Breast epithelium (tissue), 3 donors: ENCODE results near the gene AEBP2.

ENCODE experiments used
- POLR2A ChIP-seq: fragments of 450-650 bp; IDR thresholded peaks from one replicate; pipeline ENCODE4 v1.6.1; 2016; ENCODE audit warnings: antibody characterized with exemption, mild to moderate bottlenecking, moderate library complexity
- TF ChIP-seq, protein P1 (sequence below), 3 donors: fragments of 450-650 bp; IDR thresholded peaks; one replicate each; pipeline ENCODE4 v1.5.1; 2016 to 2017; ENCODE audit warnings: antibody characterized with exemption in 3 of 3, mild to moderate bottlenecking in 3 of 3, moderate library complexity in 3 of 3

DNA sequence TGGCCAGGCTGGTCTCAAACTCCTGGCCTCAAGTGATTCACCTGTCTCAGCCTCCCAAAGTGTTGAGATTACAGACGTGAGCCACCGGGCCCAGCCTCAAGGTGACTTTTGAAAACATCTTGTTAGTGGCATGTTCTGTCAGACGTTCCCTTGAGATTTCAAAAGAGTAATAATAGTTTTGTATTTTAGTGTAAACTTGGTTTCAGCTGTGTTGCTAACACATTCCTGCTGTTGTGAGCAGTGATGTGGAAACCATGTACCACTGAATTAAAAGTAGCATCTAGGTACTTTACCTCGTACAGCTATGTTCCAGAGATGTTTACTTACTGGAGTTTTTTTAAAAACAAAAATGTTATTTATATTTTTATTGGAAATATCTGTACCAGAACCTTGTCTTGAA is 111.3 kb downstream of the AEBP2 start:
- TF ChIP-seq, protein P1, sequence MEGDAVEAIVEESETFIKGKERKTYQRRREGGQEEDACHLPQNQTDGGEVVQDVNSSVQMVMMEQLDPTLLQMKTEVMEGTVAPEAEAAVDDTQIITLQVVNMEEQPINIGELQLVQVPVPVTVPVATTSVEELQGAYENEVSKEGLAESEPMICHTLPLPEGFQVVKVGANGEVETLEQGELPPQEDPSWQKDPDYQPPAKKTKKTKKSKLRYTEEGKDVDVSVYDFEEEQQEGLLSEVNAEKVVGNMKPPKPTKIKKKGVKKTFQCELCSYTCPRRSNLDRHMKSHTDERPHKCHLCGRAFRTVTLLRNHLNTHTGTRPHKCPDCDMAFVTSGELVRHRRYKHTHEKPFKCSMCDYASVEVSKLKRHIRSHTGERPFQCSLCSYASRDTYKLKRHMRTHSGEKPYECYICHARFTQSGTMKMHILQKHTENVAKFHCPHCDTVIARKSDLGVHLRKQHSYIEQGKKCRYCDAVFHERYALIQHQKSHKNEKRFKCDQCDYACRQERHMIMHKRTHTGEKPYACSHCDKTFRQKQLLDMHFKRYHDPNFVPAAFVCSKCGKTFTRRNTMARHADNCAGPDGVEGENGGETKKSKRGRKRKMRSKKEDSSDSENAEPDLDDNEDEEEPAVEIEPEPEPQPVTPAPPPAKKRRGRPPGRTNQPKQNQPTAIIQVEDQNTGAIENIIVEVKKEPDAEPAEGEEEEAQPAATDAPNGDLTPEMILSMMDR (IDR thresholded peaks at IDR 0.05) = no peak
- TF ChIP-seq POLR2A = no peak
